ENCODE data around the gene TEX2.
A peak's percentile ranks its signal among the peaks of the same experiment; 100 is the strongest.

Gene TEX2

GRCh38 chr17:64149196-64149595, 113.9 kb downstream of the TEX2 start:
- TF ChIP-seq TEAD4 (IDR thresholded peaks at IDR 0.05): no peak
- TF ChIP-seq REST (IDR thresholded peaks at IDR 0.05; ENCODE audit: low read depth): no peak
- TF ChIP-seq RAD21 (IDR thresholded peaks at IDR 0.05; ENCODE audit: low read depth): no peak
- no peak for TF ChIP-seq EP300 (IDR thresholded peaks at IDR 0.05; ENCODE audit: borderline replicate concordance)
- TF ChIP-seq CEBPB (IDR thresholded peaks at IDR 0.05): no peak
- TF ChIP-seq TAF1 (IDR thresholded peaks at IDR 0.05; ENCODE audit: low read depth): no peak
- TF ChIP-seq USF1 (IDR thresholded peaks at IDR 0.05): no peak
- TF ChIP-seq TCF12 (IDR thresholded peaks at IDR 0.05; ENCODE audit: low read depth): no peak
- TF ChIP-seq ZBTB7A (IDR thresholded peaks at IDR 0.05; ENCODE audit: low read depth): no peak
- no peak for TF ChIP-seq MAX (IDR thresholded peaks at IDR 0.05)
- no peak for TF ChIP-seq CREB1 (IDR thresholded peaks at IDR 0.05; ENCODE audit: low read depth)

- peak; percentile 35; the same call in 1 of the 2 replicates for TF ChIP-seq CEBPB (IDR thresholded peaks at IDR 0.05)
- peak; percentile 28; the same call in 1 of the 2 replicates for TF ChIP-seq TCF12 (IDR thresholded peaks at IDR 0.05; ENCODE audit: low read depth)
- TF ChIP-seq TAF1 (IDR thresholded peaks at IDR 0.05; ENCODE audit: low read depth): no peak
- TF ChIP-seq NFIC (IDR thresholded peaks at IDR 0.05): peak; percentile 13; the same call in 1 of the 2 replicates
Measured at GRCh38 chr17:64148699-64149098, 114.4 kb downstream of the TEX2 start.

GRCh38 chr17:64148017-64148631, 114.9 kb downstream of the TEX2 start:
- TF ChIP-seq USF1 (IDR thresholded peaks at IDR 0.05): no peak; the same call in 1 of the 2 replicates
- TF ChIP-seq TCF12 (IDR thresholded peaks at IDR 0.05; ENCODE audit: low read depth): no peak
- TF ChIP-seq TAF1 (IDR thresholded peaks at IDR 0.05; ENCODE audit: low read depth): no peak
- no peak for TF ChIP-seq ZBTB7A (IDR thresholded peaks at IDR 0.05; ENCODE audit: low read depth)
- no peak; the same call in none of the 2 replicates for TF ChIP-seq MAX (IDR thresholded peaks at IDR 0.05)
- no peak for TF ChIP-seq FOXM1 (IDR thresholded peaks at IDR 0.05; ENCODE audit: borderline replicate concordance, low read depth)
- no peak for TF ChIP-seq REST (IDR thresholded peaks at IDR 0.05; ENCODE audit: low read depth)
- no peak for TF ChIP-seq NFIC (IDR thresholded peaks at IDR 0.05)
- TF ChIP-seq RAD21 (IDR thresholded peaks at IDR 0.05; ENCODE audit: low read depth): no peak
- no peak for TF ChIP-seq CREB1 (IDR thresholded peaks at IDR 0.05; ENCODE audit: low read depth)
- no peak for TF ChIP-seq TEAD4 (IDR thresholded peaks at IDR 0.05)

GRCh38 chr17:64147110-64148016, 115.7 kb downstream of the TEX2 start:
- peak; percentile 90 for TF ChIP-seq CEBPB (IDR thresholded peaks at IDR 0.05)
- peak; percentile 27; the same call in 1 of the 2 replicates for TF ChIP-seq USF1 (IDR thresholded peaks at IDR 0.05)
- TF ChIP-seq EGR1 (IDR thresholded peaks at IDR 0.05): no peak
- no peak for TF ChIP-seq CREB1 (IDR thresholded peaks at IDR 0.05; ENCODE audit: low read depth)
- TF ChIP-seq NFIC (IDR thresholded peaks at IDR 0.05): 0 out of 2 replicates have a peak, but pooled peaks have one; percentile 36
- no peak for TF ChIP-seq ZBTB7A (IDR thresholded peaks at IDR 0.05; ENCODE audit: low read depth)
- TF ChIP-seq REST (IDR thresholded peaks at IDR 0.05; ENCODE audit: low read depth): no peak
- TF ChIP-seq TAF1 (IDR thresholded peaks at IDR 0.05; ENCODE audit: low read depth): no peak
- no peak; the same call in 1 of the 2 replicates for TF ChIP-seq TEAD4 (IDR thresholded peaks at IDR 0.05)
- no peak for TF ChIP-seq MAX (IDR thresholded peaks at IDR 0.05)
- TF ChIP-seq YY1 (IDR thresholded peaks at IDR 0.05; ENCODE audit: low read depth): no peak
- peak; percentile 66 for TF ChIP-seq TCF12 (IDR thresholded peaks at IDR 0.05; ENCODE audit: low read depth)
- TF ChIP-seq FOXM1 (IDR thresholded peaks at IDR 0.05; ENCODE audit: borderline replicate concordance, low read depth): no peak
- TF ChIP-seq EP300 (IDR thresholded peaks at IDR 0.05; ENCODE audit: borderline replicate concordance): no peak; the same call in 1 of the 2 replicates
